HepG2 (cell line): ENCODE data around the gene H6PD.

Source experiments
- EEA1 ChIP-seq: sonication (generic); formaldehyde crosslinking; IDR thresholded peaks from 2 replicates; pipeline ENCODE4 v1.5.1; 2020; ENCODE audit warnings: mild to moderate bottlenecking, missing genetic modification reagents, borderline replicate concordance
- LBX2 ChIP-seq: sonication (generic); formaldehyde crosslinking; IDR thresholded peaks from 2 replicates; pipeline ENCODE4 v1.5.0; 2020; ENCODE audit warnings: missing genetic modification reagents, mild to moderate bottlenecking, borderline replicate concordance
- MTA3 ChIP-seq: sonication (generic); formaldehyde crosslinking; IDR thresholded peaks from 2 replicates; pipeline ENCODE4 v1.4.0; 2020; ENCODE audit warnings: missing genetic modification reagents
- TBP ChIP-seq: sonication (generic); formaldehyde crosslinking; IDR thresholded peaks from 2 replicates; pipeline ENCODE4 v1.5.0; 2020; ENCODE audit warnings: missing genetic modification reagents
- ZNF12 ChIP-seq: sonication (generic); formaldehyde crosslinking; IDR thresholded peaks from 2 replicates; pipeline ENCODE4 v1.5.0; 2020; ENCODE audit warnings: missing genetic modification reagents

GRCh38 chr1:9211291-9211811, 23.2 kb upstream of the H6PD start:
- TF ChIP-seq TBP (no peak), MTA3 (CRISPR knock-in tag) (no peak), EEA1 (no peak), ZNF12 (CRISPR knock-in tag) (no peak), LBX2 (CRISPR knock-in tag) (no peak)
